Adipocyte (in vitro differentiated cells): ENCODE results near the gene HPS4.

Experiments
- DNase-seq: peaks from one replicate; pipeline ENCODE4 v3.0.0-alpha.2; 2015; ENCODE audit warnings: low read depth
- H3K27me3 ChIP-seq: replicated peaks from 2 replicates; pipeline ENCODE4 v1.7.0; 2013; ENCODE audit warnings: mild to moderate bottlenecking, low read length, moderate library complexity; ENCODE audit not compliant: control insufficient read depth, insufficient read depth
- H3K36me3 ChIP-seq: 2 replicates; pipeline ENCODE4 v1.7.0; 2013; ENCODE audit warnings: low read length, mild to moderate bottlenecking, moderate library complexity; ENCODE audit not compliant: control insufficient read depth, insufficient read depth, severe bottlenecking
- H3K4me1 ChIP-seq: 2 replicates; pipeline ENCODE4 v1.7.0; 2013; ENCODE audit warnings: mild to moderate bottlenecking, low read length, moderate library complexity; ENCODE audit not compliant: control insufficient read depth, insufficient read depth
- H3K4me3 ChIP-seq: 2 replicates; pipeline ENCODE4 v1.7.0; 2013; ENCODE audit warnings: mild to moderate bottlenecking, low read length, moderate library complexity
- H3K9ac ChIP-seq: 2 replicates; pipeline ENCODE4 v1.7.0; 2013; ENCODE audit warnings: mild to moderate bottlenecking, low read length, moderate library complexity
- H3K9me3 ChIP-seq: 2 replicates; pipeline ENCODE4 v1.7.0; 2013; ENCODE audit warnings: mild to moderate bottlenecking, low read length, moderate library complexity; ENCODE audit not compliant: control insufficient read depth

The HPS4 gene

DNA sequence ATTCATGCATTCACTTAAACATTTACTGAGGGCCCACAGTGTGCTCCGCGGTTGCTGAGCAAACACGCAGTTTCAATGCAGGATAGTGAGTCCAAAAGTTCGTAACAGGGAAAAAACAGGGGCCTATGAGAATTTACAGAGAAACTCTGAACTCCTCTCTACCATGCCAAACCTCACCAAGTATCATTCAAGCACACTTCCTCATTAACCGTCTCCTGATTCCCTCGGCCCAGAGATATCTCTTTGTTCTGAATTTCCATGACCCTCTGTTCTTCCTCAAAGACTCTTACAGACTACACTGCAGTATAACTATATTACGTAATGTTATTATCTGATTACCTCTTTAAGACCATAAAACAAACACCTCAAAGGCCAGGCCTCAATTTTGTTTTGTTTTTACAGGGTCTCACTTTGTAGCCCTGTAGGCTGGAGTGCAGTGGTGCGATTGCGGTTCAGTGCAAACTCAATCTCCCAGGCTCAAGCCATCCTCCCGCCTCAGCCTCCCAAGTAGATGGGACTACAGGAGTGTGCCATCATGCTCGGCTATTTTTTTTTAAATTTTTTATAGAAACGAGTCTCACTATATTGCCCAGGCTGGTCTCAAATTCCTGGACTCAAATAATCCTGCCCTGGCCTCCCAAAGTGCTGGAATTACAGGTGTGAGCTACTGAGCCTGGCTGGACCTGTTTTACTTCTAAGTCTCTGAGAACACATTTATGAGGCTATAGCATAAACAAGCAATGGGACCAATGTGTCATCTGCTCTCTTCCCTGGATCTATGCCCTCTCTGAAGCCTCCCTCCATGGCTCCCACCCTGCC lies 3.6 kb downstream of the HPS4 start:
- Histone ChIP-seq H3K36me3 (peaks cover 20% of the 10 kb centered on the region), H3K9me3 (no peaks in the 10 kb centered on the region), H3K4me1 (peaks cover 19% of the 10 kb centered on the region), H3K27me3 (no peaks in the 10 kb centered on the region), H3K4me3 (no peak overlapping the region), H3K9ac (no peak overlapping the region)
- DNase-seq = no peak

DNA sequence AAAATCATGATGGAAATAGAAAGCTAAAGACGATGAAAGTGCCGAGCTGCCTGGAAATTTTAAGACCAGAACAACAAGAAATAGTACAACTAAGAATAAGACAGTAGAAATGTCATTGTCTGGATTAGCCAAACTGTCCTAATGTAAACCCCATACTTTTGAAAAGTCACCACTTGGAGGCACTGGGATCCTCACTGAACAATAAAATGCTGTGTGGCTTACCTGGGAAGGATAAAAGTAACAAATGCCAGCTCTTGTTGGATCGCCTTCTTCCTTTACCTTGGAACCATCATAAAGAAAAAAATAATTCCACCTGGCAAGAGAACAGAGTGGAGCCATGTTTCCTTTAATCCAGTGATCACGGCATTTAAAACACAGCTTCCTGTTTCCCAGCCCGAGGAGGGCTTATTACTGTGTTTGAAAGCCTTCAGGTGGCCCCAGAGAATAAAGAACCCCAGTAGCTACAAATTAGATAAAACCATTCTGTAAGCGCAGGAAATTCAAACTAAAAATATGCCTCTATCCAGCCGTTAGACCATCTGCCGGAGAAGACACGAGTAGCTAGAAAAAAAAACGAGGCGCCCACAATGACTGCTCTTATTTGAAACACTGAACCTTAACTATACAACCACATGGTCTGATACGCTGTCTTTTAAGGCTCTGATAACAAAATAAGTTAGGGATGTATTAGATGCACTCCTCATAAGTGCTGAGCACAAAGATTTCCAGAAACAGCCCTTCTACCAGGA lies 4.4 kb downstream of the HPS4 start:
- Histone ChIP-seq H3K9ac (no peak overlapping the region), H3K27me3 (no peaks in the 10 kb centered on the region), H3K9me3 (no peaks in the 10 kb centered on the region), H3K4me3 (no peak overlapping the region), H3K36me3 (peaks cover 20% of the 10 kb centered on the region), H3K4me1 (peaks cover 12% of the 10 kb centered on the region)
- DNase-seq = no peak

DNA sequence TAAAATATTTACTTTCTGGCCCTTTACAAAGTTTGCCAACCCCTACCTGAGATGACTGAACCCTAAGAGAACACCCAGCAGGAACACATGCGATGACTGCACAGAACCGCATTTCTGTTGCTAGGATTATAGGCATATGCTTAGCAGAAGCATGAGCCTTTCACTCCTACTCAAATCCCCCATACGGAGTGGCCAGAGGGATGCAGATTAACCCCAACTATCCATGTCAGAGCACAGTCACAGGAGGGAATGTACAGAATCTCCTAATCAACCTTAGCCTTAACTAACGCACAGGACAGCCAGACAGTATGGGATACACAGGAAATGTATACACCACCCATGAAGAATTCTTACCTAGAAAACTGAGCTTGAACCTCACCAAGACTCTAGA lies 6.2 kb downstream of the HPS4 start:
- Histone ChIP-seq H3K4me1 (peaks cover 2% of the 10 kb centered on the region), H3K9me3 (no peaks in the 10 kb centered on the region), H3K9ac (no peak overlapping the region), H3K4me3 (no peak overlapping the region), H3K36me3 (peaks cover 26% of the 10 kb centered on the region), H3K27me3 (no peaks in the 10 kb centered on the region)
- DNase-seq = no peak

DNA sequence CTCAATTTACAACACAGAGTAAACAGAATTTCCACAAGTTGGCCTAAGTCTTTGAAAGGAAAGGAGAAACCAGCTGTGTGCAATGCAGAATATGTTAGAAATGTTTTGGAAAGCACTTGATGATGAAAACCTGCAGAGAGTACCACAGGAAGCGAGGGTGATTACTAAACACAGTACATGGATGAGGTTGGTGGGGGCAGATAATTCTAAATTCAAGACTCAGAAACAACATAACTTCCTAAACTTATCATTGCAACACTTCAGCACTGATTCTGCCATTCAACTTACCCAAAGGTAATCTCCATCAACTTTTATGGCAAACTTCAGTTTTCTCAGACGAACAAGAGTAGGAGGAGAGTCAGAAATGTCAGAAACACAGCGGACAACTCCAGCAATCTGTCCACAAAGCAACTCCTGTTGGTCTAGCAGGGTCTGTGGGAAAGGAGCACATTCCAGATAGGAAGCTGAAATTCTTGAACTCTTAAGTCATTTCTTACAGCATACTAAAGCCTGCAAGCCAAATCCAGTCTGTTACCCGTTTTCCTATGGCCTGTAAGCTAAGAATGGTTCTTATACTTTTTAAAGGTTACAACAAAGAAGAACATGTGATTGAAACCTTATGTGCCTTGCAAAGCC lies 6.8 kb downstream of the HPS4 start:
- DNase-seq = peak; percentile 47
- H3K4me3 ChIP-seq = no peak overlapping the region
- no peaks in the 10 kb centered on the region for H3K27me3 ChIP-seq
- H3K9ac ChIP-seq = no peak overlapping the region
- H3K9me3 ChIP-seq = no peaks in the 10 kb centered on the region
- peaks cover 31% of the 10 kb centered on the region for H3K36me3 ChIP-seq
- H3K4me1 ChIP-seq = no peaks in the 10 kb centered on the region

DNA sequence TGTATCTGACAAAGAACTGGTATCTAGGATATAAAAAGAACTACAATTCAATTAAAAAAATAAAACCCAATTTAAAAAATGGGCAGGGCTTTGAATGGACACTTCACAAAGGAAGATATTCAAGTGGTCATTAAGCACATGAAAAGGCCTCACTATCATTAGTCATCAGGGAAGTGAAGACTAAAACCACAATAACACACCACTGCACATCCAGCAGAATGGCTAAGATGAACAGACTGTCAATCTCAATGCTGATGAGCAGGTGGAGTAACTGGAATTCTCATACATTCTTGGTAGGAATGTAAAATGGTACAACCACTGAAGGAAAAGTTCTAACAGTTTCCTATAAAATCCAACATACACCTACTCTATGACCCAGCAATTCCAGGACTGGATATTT lies 8.9 kb downstream of the HPS4 start:
- Histone ChIP-seq H3K4me1 (peaks cover 7% of the 10 kb centered on the region), H3K27me3 (no peaks in the 10 kb centered on the region), H3K9ac (no peak overlapping the region), H3K9me3 (no peaks in the 10 kb centered on the region), H3K4me3 (no peak overlapping the region), H3K36me3 (peaks cover 53% of the 10 kb centered on the region)
- no peak for DNase-seq

DNA sequence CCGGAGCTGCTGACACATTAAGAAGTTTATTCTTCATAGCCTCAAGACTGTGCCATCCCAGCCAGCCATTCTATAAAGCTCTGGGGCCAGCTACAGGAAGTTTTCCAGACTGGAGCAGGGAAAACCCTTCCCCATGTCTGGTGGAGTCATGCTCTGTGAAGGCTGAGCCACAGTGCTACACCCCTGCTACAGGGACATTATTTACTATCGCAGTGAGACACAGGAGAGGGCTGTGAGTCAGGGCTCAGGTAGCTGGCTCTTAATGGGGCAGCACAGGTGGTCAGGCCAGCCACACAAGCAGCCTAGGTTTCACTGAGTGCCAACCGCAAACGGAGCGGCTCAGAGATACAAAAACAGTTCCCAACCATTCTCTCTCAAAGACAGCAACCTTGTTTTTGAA lies 12.1 kb downstream of the HPS4 start:
- Histone ChIP-seq H3K9ac (no peak overlapping the region), H3K4me1 (peaks cover 7% of the 10 kb centered on the region), H3K36me3 (peaks cover 66% of the 10 kb centered on the region), H3K4me3 (no peak overlapping the region), H3K9me3 (no peaks in the 10 kb centered on the region), H3K27me3 (no peaks in the 10 kb centered on the region)
- DNase-seq = peak; percentile 29

DNA sequence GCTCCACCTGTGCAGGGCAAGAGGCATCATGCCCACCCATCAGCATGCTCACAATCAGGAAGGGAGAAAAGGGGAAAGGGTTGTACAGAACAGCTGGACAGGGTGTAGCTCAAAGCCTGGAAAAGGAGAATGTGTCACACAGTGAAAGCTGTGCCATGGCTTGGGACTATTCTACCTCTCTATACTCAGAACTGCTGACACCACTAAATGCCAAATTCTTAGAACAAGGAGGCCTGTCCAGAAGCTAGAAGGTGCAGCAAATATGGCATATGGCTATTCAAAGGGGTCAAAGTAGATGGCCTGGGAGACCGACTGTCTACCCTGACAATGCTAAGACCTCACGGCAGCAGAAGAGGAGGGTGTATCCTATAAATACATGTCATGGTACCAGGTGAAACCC lies 12.8 kb downstream of the HPS4 start:
- Histone ChIP-seq H3K4me1 (peaks cover 7% of the 10 kb centered on the region), H3K9ac (no peak overlapping the region), H3K4me3 (no peak overlapping the region), H3K27me3 (no peaks in the 10 kb centered on the region), H3K36me3 (peaks cover 66% of the 10 kb centered on the region), H3K9me3 (no peaks in the 10 kb centered on the region)
- no peak for DNase-seq

DNA sequence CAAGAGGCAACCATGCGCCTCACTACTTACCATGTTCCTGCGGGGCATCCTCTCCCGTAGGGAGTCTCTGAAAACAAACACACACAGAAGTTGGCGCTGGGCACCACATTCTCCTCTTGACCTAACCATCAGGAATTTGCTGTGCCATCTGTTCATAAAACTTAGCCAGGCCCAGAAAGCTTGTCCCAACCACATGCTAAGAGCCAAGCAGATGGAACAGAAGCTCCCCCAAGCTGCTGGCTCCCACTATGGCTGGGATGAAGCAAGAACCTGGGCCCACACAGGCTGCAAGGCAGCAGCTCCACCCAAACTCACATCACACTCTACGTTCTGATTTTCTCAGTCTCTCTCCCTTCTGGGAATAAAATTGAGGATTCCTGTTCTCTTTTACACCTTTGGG lies 17.4 kb downstream of the HPS4 start:
- no peak for DNase-seq
- Histone ChIP-seq H3K36me3 (peaks cover 82% of the 10 kb centered on the region), H3K9me3 (no peaks in the 10 kb centered on the region), H3K9ac (no peak overlapping the region), H3K4me3 (no peak overlapping the region), H3K27me3 (no peaks in the 10 kb centered on the region), H3K4me1 (peaks cover 16% of the 10 kb centered on the region)

DNA sequence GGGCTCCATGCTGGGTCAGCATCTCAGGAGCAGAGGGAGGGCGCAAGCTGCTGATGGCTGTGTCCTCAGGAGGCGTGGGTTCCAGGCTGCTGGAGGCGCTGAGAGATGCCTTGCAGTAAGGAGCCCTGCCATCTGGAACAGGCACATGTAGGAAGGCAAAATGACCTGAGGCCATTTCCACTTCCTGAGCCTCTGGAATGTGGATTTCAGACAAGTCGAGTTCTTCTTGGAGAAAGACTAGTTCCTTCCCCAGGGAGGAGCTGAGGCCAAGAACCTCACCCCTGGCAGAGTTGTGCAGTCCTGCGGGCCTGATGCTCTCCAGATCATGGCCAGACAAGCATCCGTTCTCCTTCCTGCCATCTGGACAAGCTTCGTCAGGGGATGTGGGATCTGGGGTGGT lies 19.3 kb downstream of the HPS4 start:
- peaks cover 66% of the 10 kb centered on the region for H3K36me3 ChIP-seq
- H3K9ac ChIP-seq = no peak overlapping the region
- H3K4me3 ChIP-seq = no peak overlapping the region
- peak; percentile 45 for DNase-seq
- H3K9me3 ChIP-seq = no peaks in the 10 kb centered on the region
- H3K4me1 ChIP-seq = peaks cover 25% of the 10 kb centered on the region
- H3K27me3 ChIP-seq = no peaks in the 10 kb centered on the region

DNA sequence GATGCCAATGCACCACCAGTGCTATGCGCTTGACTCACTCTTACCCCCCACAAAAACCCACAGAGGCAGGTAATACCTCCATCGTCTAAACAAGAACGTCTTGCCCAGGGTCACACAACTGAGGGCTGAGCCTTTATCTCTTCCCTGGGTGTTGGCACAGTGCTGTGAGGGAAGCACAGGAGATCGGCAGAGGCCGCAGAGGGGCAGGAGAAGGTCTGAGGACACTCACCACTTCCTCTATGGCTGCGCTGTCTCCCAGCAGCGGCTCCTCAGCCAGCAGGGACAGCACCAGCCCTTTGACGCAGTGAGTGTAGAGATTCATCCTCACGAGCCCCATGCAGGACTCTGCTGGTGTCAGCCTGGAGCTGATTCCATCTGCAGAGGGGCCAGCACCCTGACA lies 19.9 kb downstream of the HPS4 start:
- H3K27me3 ChIP-seq = no peaks in the 10 kb centered on the region
- no peak for DNase-seq
- peaks cover 25% of the 10 kb centered on the region for H3K4me1 ChIP-seq
- peaks cover 65% of the 10 kb centered on the region for H3K36me3 ChIP-seq
- H3K9me3 ChIP-seq = no peaks in the 10 kb centered on the region
- H3K9ac ChIP-seq = no peak overlapping the region
- no peak overlapping the region for H3K4me3 ChIP-seq

DNA sequence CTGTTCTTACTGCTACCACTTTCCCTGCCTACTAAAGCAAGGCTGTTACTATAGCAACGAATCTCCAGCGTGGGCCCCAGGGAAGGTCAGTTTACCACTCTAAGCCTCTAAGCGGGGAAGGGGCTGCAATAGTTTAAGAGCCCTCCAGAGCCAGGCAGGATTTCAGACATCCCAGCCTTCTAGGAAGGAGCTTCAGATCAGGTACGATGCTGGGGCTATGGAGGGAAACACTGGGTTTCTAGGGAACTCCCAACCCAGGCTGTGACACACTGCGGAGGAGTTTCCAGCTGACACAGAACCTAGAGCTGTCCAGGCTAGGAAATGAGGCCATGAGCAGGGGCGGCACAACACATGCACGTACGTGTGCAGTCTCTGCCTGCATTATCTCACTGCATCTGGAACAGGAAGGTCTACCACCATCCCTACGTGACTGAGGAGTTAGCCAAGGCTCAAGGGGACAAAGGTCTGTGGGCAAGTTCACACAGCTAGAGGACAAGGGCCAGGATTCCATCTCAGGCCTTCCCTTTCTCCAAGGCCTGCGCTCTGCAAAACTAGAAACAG lies 20.4 kb downstream of the HPS4 start:
- Histone ChIP-seq H3K4me1 (peaks cover 25% of the 10 kb centered on the region), H3K27me3 (no peaks in the 10 kb centered on the region), H3K4me3 (no peak overlapping the region), H3K9me3 (no peaks in the 10 kb centered on the region), H3K36me3 (peaks cover 63% of the 10 kb centered on the region), H3K9ac (no peak overlapping the region)
- DNase-seq = no peak
